Activated CD4-positive, alpha-beta T cell treated with anti-CD3 and anti-CD28 coated beads, Interleukin-2, amount 50 U/mL, for 4 hours (primary cell): ENCODE data around the gene MED19.
"Not testable (repeated sequence)": the region's sequence is repeated elsewhere in the genome, so short reads cannot be mapped to it uniquely, and the experiment has no call there.

Experiments
- DNase-seq, 2 experiments: peaks; one replicate each; pipeline ENCODE4 v3.0.0-alpha.2; 2020

Gene MED19

GRCh38 chr11:57711414-57712255 lies at the start of gene MED19:
Gene MED19, minus strand, starts transcription at chr11:57712215. Its CDS starts 36 bp downstream, at chr11:57712179.
- DNase-seq = peak; percentile 67 to 74

DNA sequence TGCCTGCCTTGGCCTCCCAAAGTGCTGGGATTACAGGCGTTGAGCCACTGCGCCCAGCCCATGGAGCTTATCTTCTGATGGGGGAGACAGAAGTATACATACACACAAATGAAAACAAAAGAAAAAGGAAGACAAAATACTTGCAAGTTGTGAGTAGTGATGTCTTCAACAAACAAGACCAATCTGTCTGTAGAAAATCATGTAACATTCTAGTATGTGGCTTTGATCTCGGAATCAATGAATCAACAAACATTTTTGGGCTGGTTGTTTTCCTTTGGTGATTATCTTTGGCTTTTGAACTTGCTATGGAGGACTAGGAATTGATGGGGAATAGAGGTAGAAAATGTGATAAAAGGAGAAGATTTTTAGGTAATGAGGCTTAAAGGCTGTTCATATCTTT lies 46.2 kb upstream of the MED19 start:
- DNase-seq = no peak

DNA sequence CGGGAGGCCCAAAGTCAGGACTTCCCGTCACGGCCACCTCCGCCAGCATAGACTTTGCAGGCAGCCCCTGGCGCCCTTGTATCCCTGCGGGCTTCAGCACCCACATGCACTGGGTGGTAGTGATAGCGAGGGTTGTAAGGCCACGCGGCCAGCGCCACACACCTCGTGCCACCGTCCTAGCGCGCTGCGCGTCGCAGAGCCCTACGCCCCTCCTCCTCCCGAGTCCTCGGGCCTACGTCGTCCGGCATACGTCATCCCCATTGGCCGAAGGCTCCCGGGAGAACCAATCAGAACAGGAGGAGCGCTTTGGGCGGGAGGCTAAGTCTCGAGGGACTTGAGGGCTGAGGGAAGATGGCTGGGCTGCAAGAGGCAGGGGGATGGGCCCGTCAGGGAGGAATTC lies 40.9 kb upstream of the MED19 start:
- no peak for DNase-seq

DNA sequence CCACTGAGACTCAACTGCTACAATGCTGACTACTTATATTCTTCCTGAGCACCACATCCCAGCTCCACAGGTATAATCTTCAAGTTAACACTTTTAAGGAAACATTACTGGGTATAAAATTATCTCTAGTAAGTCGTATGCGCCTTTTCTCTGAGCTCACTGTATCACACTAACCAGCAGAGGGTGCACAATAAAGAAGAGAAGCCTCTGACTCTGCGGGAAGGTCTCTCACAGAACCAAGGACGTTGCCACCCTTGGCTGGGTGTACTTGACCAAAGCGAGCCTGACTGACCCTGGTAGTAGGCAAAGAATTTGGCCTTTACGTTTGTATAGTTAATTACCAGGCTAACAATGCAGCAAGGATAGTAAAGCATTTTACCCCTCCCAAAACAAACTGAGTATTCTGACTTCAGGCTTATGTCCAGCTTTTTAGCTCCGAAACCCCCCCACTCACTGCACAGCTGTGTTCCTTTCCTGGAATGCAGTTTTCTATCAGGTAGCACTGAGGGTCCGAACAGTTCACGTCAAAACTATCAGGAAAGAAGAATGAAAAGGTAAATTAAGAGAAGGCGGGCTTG lies 39.8 kb upstream of the MED19 start, which contains the start of gene BTBD18:
Gene BTBD18, minus strand, starts transcription at position 144 of the 578 bp plus-strand sequence. CDS start 631 bp downstream, outside the sequence.
- no peak for DNase-seq

DNA sequence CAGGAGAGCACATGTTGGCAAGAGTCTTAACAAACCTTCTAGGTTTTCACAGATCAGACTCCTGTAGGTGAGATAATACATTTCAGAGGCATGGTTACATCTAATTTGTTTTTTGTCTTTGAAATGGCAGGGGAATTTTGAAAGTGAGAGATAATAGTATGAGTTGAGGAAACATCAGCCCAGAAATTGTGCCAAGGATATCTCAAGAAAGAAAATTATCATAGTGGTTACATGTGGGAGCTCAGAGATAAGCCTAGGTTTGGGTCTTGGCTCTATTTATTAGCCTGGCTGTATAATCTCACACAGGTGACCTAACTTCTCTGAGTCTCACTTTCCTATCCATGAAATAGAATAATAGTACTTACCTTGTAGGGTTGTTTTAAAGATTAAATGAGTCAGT lies 39.2 kb upstream of the MED19 start:
- DNase-seq = no peak

DNA sequence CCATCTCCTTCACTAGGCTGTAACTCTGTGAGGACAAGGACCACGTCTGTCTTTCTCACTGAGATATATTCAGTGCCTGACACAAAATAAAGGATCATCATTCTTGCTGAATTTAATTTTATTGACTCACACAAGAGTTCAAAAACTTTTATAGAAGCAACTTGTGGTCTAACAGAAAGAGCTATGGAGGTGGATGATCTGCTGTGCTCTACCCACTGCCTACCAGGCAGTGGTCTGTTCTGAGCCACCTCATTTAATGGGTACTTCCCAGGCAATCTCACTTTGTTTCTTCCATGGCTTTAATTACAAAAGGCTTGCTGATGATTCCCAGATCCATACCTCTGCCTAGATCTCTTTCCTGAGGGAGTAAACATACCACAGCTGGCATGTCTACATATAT lies 34.9 kb upstream of the MED19 start:
- DNase-seq = no peak

DNA sequence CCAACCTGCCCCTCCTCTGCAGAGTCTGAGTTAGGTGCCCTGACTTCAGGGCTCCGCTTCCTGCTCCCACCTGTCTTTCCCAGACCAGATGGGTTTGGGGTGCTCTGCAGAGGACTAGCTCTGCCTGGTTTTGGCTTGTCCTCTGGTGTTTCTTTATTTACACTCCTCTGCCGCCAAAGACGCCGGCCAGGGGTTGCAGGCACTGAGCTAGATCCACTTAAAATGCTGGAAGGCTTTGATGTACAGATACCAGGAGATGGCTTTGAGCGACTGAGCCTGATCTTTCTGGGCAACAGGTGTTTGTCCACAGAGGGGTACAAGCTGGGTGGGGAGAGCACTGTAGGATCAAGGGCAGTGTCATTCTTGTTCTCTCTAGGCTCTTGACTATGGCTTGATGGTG lies 33.2 kb upstream of the MED19 start:
- DNase-seq = no peak

GRCh38 chr11:57744357-57744756 lies 32.3 kb upstream of the MED19 start:
- no peak for DNase-seq

GRCh38 chr11:57742087-57742452 lies 30.1 kb upstream of the MED19 start:
- DNase-seq = no peak

DNA sequence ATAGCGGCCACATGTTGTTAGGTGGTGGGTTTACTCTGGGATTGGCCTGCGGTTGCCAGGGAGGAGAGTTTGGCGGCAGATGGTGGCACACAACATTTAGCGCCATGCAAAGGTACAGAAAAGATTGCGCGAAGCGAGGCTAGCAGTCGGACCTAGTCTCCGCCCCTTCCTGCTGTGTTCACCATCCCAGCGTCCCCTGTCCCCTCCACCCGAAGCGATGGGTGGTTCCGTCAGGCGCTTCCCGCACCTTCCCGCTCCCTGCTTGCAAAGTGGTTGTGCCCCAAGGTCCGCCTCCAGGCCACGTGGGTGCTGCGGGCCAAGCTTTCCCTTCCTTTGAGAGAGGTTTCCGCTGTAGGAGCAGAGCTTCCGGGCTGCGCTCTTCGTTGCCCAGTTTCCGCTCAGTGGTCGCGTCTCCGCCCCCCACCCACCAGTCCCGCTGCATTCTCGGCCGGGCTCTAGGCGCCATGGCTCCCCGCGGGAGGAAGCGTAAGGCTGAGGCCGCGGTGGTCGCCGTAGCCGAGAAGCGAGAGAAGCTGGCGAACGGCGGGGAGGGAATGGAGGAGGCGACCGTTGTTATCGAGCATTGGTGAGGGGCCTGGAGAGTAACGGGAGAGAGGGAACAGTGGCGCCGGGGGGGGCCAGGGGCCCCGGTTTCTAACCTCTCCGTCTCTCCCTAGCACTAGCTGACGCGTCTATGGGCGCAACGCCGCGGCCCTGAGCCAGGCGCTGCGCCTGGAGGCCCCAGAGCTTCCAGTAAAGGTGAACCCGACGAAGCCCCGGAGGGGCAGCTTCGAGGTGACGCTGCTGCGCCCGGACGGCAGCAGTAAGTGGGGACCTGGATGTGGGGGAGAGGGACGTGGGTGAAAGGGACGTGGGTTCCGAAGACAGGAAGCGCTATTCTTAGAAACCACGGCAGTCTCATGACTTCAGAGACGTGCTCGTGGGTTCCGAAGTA lies 29.4 kb upstream of the MED19 start, which contains the start of gene SELENOH:
Gene SELENOH, plus strand, starts transcription at position 360 of the 955 bp plus-strand sequence. Its CDS starts 105 bp downstream, at position 465.
- DNase-seq = peak; percentile 90 to 92

- no peak for DNase-seq
These were observed 23.7 kb upstream of the MED19 start for GRCh38 chr11:57735619-57736298.

DNA sequence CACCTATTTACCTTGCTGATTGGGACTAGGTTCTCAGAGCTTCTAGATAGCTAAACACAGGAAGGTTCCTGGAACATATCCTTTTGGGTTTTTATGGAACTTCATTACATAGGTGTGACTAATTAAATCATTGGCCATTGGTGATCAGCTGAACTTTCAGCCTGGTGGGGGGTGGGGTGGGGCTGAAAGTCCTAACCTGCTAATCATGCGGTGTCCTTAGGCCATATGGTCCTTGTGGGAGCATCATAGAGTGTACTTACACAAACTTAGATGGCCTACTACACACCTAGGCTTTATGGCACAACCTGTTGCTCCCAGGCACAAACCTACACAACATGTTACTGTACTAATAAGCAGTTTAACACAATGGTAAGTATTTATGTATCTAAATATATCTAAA lies 20.6 kb upstream of the MED19 start:
- no peak for DNase-seq

DNA sequence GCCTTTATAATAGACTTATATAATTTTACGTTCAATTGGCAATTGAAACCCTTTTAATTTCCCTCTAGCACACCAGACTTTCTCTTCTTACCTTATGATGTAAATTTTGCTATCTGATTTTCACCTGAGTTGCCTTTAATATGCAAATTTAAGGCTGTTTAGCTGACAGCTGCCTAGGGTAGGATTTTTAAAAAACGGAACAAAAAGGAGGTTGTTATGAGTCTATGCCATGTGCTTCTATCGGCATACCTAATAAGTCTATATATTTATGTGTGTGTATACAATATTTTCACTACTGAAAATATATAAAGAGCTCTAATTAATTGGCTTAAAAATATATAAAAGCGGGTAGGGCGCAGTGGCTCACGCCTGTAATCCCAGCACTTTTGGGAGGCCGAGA lies 17.5 kb upstream of the MED19 start:
- DNase-seq = no peak

GRCh38 chr11:57728829-57729228 lies 16.8 kb upstream of the MED19 start:
- DNase-seq = no peak

- no peak for DNase-seq
These were observed 15.2 kb upstream of the MED19 start for GRCh38 chr11:57727185-57727584.

DNA sequence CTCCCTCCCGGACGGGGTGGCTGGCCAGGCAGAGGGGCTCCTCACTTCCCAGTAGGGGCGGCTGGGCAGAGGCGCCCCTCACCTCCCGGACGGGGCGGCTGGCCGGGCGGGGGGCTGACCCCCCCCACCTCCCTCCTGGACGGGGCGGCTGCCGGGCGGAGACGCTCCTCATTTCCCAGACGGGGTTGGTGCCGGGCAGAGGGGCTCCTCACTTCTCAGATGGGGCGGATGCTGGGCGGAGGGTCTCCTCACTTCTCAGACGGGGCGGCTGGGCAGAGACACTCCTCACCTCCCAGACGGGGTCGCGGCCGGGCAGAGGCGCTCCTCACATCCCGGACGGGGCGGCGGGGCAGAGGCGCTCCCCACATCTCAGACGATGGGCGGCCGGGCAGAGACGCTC lies 4.7 kb upstream of the MED19 start:
- not testable (repeated sequence) for DNase-seq

GRCh38 chr11:57713835-57714234 lies 1.8 kb upstream of the MED19 start:
- DNase-seq = no peak

DNA sequence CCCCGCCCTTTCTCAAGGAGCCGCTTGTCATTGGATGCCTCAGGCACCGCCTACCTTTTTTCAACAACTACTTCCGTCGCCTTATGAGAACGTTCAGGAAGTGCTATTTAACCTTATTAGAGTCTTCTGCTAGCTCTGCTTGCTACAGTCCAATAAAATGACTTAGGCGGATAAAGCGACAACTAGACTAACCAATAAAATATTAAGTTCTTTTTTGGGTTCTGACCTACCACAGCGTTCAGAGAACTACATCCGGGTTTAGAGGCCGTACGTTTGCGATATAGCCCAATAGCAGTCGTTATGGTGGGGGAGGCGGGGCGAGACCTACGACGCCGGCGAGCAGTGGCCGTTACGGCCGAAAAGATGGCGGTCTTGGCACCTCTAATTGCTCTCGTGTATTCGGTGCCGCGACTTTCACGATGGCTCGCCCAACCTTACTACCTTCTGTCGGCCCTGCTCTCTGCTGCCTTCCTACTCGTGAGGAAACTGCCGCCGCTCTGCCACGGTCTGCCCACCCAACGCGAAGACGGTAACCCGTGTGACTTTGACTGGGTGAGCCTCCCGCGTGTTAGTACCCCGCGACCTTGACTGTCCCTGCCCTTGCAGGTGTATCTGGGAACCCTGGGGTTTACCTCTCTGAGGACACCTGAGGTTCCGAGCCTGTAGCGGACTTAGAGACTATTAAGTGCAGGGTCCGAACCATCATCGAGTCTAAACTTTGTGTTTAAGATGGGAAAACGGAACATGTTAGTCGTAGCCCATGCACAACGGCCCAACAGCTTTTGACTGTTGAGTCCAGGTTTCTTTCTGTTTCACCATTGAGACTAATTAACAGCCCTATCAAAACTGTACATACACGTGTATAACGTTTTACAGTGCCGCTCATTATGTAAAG lies 488 bp upstream of the MED19 start, which contains the start of gene TMX2:
Gene TMX2, plus strand, starts transcription at position 338 of the 895 bp plus-strand sequence. Its CDS starts 26 bp downstream, at position 364.
- DNase-seq = peak; percentile 85 to 86

GRCh38 chr11:57709802-57710367 lies 2.1 kb downstream of the MED19 start:
- DNase-seq = no peak

DNA sequence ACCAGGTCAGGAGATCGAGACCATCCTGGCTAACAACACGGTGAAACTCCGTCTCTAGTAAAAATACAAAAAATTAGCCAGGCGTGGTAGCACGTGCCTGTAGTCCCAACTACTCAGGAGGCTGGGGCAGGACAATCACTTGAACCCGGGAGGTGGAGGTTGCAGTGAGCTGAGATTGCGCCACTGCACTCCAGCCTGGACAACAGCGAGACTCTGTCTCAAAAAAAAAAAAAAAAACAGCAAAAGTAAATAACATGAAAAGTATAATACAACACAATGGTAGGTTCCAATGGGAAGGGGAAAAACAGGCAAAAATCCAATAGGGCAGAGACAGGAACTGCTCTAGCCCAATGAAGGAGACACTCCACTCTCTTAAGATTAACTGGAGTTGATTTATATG lies 6.6 kb downstream of the MED19 start:
- DNase-seq = not testable (repeated sequence)

- DNase-seq = no peak
These were observed 7.1 kb downstream of the MED19 start for GRCh38 chr11:57704932-57705331.
